A549 (cell line): ENCODE measurements around the gene RNGTT. TPM values are rescaled to one million over a fixed set of nuclear protein-coding genes. Genes with fewer than 3 reads are reported as not detected.

Experiments
- ATAC-seq, 2 experiments: fragments of 200-7000 bp in 1 of 2; fragments of >200 bp in 1 of 2; cut with Nextera tagmentation in 1 of 2; cut with Tn5 transposase in 1 of 2; 3 replicates each; pipeline versions ENCODE4 v1.8.0 to v1.9.1; 2018 to 2020; ENCODE audit warnings: mild to moderate bottlenecking in 1 of 2, moderate library complexity in 1 of 2
- CTCF ChIA-PET: fragments of 300-600 bp; sonication (Branson Sonifier 250); formaldehyde crosslinking; extraction: SDS; loops from one replicate; lab custom pipeline; 2021; ENCODE audit warnings: antibody characterized with exemption, inconsistent platforms; lab: Yijun Ruan, JAX
- POLR2A ChIA-PET: fragments of 350-600 bp; formaldehyde crosslinking; extraction: SDS; loops from one replicate; lab custom pipeline; 2021; ENCODE audit warnings: antibody characterized with exemption, inconsistent platforms; lab: Yijun Ruan, JAX
- DNase-seq, 2 experiments: peaks; one replicate each; pipeline versions ENCODE4 v3.0.0 to v3.0.0-alpha.2; 2011 to 2016; ENCODE audit warnings: low read depth in 1 of 2, low spot score in 1 of 2
- FAIRE-seq: peaks from 2 replicates; lab custom pipeline; 2011; peaks lifted over from hg19 to GRCh38; lab: Jason Lieb, UNC
- H3K27ac ChIP-seq, 2 experiments: fragments of >200 bp; sonication (Bioruptor Twin); formaldehyde crosslinking; 3 replicates each; pipeline ENCODE4 v1.5.1; 2016 to 2017
- H3K4me1 ChIP-seq: fragments of >200 bp; sonication (Bioruptor Twin); formaldehyde crosslinking; 3 replicates; pipeline ENCODE4 v1.6.1; 2016
- H3K4me2 ChIP-seq: fragments of >200 bp; sonication (Bioruptor Twin); formaldehyde crosslinking; 3 replicates; pipeline ENCODE4 v1.6.1; 2016
- H3K4me3 ChIP-seq: fragments of >200 bp; sonication (Bioruptor Twin); formaldehyde crosslinking; 3 replicates; pipeline ENCODE4 v1.5.1; 2016
- H3K9me3 ChIP-seq: fragments of >200 bp; sonication (Bioruptor Twin); formaldehyde crosslinking; 3 replicates; pipeline ENCODE4 v1.6.1; 2016
- BCL3 ChIP-seq: fragments of >200 bp; sonication (Bioruptor Twin); formaldehyde crosslinking; IDR thresholded peaks from 3 replicates; pipeline ENCODE4 v1.6.1; 2016
- CEBPB ChIP-seq, 2 experiments: fragments of >200 bp in 1 of 2; sonication (Bioruptor Twin) in 1 of 2; formaldehyde crosslinking in 1 of 2; IDR thresholded peaks; 2 replicates each; pipeline ENCODE4 v1.6.1; 2012 to 2016
- CHD4 ChIP-seq: fragments of 200-600 bp; sonication (generic); IDR thresholded peaks from 2 replicates; pipeline ENCODE4 v1.6.1; 2016; ENCODE audit warnings: antibody characterized with exemption, mild to moderate bottlenecking, borderline replicate concordance
- CTCF ChIP-seq: fragments of >200 bp; sonication (Bioruptor Twin); formaldehyde crosslinking; IDR thresholded peaks from 3 replicates; pipeline ENCODE4 v1.5.1; 2016
- EHF ChIP-seq: fragments of 250-450 bp; sonication (Bioruptor Pico); IDR thresholded peaks from 2 replicates; pipeline ENCODE4 v1.5.0; 2020; ENCODE audit warnings: mild to moderate bottlenecking
- EHMT2 ChIP-seq: fragments of 200-600 bp; sonication (generic); IDR thresholded peaks from 2 replicates; pipeline ENCODE4 v1.6.1; 2016; ENCODE audit warnings: antibody characterized with exemption, low read depth, mild to moderate bottlenecking, moderate library complexity
- EP300 ChIP-seq, 2 experiments: fragments of >200 bp; sonication (Bioruptor Twin); formaldehyde crosslinking; IDR thresholded peaks; 2 replicates in 1 of 2; 3 replicates in 1 of 2; pipeline ENCODE4 v1.6.1; 2016 to 2017
- ESRRA ChIP-seq: fragments of 150-350 bp; IDR thresholded peaks from 2 replicates; pipeline ENCODE4 v1.6.1; 2014; ENCODE audit warnings: mild to moderate bottlenecking, low read length, borderline replicate concordance
- FOSB ChIP-seq: fragments of 250-450 bp; sonication (Bioruptor Pico); IDR thresholded peaks from 2 replicates; pipeline ENCODE4 v1.5.0; 2020; ENCODE audit warnings: mild to moderate bottlenecking, moderate library complexity
- GATA3 ChIP-seq: IDR thresholded peaks from 2 replicates; pipeline ENCODE4 v1.6.1; 2012; ENCODE audit warnings: borderline replicate concordance
- HDAC2 ChIP-seq: fragments of 200-600 bp; sonication (generic); IDR thresholded peaks from 2 replicates; pipeline ENCODE4 v1.6.1; 2016
- HOXB13 ChIP-seq: fragments of 250-450 bp; sonication (Bioruptor Pico); IDR thresholded peaks from 2 replicates; pipeline ENCODE4 v1.5.0; 2020; ENCODE audit warnings: low read depth, mild to moderate bottlenecking, moderate library complexity
- JUN ChIP-seq, 2 experiments: fragments of >200 bp; sonication (Bioruptor Twin); formaldehyde crosslinking; IDR thresholded peaks; 2 replicates in 1 of 2; 3 replicates in 1 of 2; pipeline ENCODE4 v1.6.1; 2016 to 2017
- JUNB ChIP-seq: fragments of >200 bp; sonication (Bioruptor Twin); formaldehyde crosslinking; IDR thresholded peaks from 2 replicates; pipeline ENCODE4 v1.6.1; 2016
- KDM5A ChIP-seq: fragments of 200-600 bp; sonication (generic); IDR thresholded peaks from 2 replicates; pipeline ENCODE4 v1.6.1; 2016; ENCODE audit warnings: antibody characterized with exemption, mild to moderate bottlenecking
- MAX ChIP-seq: IDR thresholded peaks from 2 replicates; pipeline ENCODE4 v1.6.1; 2012
- MAZ ChIP-seq: fragments of 150-350 bp; IDR thresholded peaks from 2 replicates; pipeline ENCODE4 v1.6.1; 2014; ENCODE audit warnings: antibody characterized with exemption, low read depth, low read length, borderline replicate concordance
- MYC ChIP-seq: IDR thresholded peaks from 2 replicates; pipeline ENCODE4 v1.6.1; 2012; ENCODE audit warnings: mild to moderate bottlenecking, inconsistent platforms, low read length, improper control_type of control experiment, borderline replicate concordance
- NFE2L2 ChIP-seq: fragments of 150-350 bp; conservative IDR thresholded peaks from 2 replicates; pipeline ENCODE4 v1.6.1; 2014; ENCODE audit warnings: low read length
- NR3C1 ChIP-seq: fragments of >200 bp; sonication (Bioruptor Twin); formaldehyde crosslinking; IDR thresholded peaks from 3 replicates; pipeline ENCODE4 v1.6.1; 2017
- PBX3 ChIP-seq: IDR thresholded peaks from 2 replicates; pipeline ENCODE4 v1.6.1; 2012
- PHF8 ChIP-seq: fragments of 200-600 bp; sonication (generic); IDR thresholded peaks from 2 replicates; pipeline ENCODE4 v1.6.1; 2016; ENCODE audit warnings: low read depth, mild to moderate bottlenecking, antibody characterized with exemption, moderate library complexity, borderline replicate concordance
- RFX5 ChIP-seq: fragments of 450-650 bp; IDR thresholded peaks from 2 replicates; pipeline ENCODE4 v1.7.1; 2014; ENCODE audit warnings: antibody characterized with exemption, mild to moderate bottlenecking, moderate library complexity
- RNF2 ChIP-seq: fragments of 200-600 bp; sonication (generic); IDR thresholded peaks from 2 replicates; pipeline ENCODE4 v1.6.1; 2016; ENCODE audit warnings: low read depth, mild to moderate bottlenecking, antibody characterized with exemption, moderate library complexity, borderline replicate concordance
- SMC3 ChIP-seq: fragments of >200 bp; sonication (Bioruptor Twin); formaldehyde crosslinking; IDR thresholded peaks from 3 replicates; pipeline ENCODE4 v1.6.1; 2018; ENCODE audit warnings: inconsistent platforms
- ZFP36 ChIP-seq: fragments of 450-650 bp; IDR thresholded peaks from 2 replicates; pipeline ENCODE4 v1.6.1; 2014; ENCODE audit warnings: borderline replicate concordance; ENCODE audit not compliant: partially characterized antibody
- ZNF302 ChIP-seq: fragments of 250-450 bp; sonication (Bioruptor Pico); IDR thresholded peaks from 2 replicates; pipeline ENCODE4 v1.9.0; 2021; ENCODE audit warnings: inconsistent platforms, mild to moderate bottlenecking, moderate library complexity
- ZSCAN20 ChIP-seq: fragments of 250-450 bp; sonication (Bioruptor Pico); IDR thresholded peaks from 2 replicates; pipeline ENCODE4 v1.8.0; 2022; ENCODE audit warnings: mild to moderate bottlenecking, moderate library complexity
- WGBS: methylation state at CpG from one replicate; pipeline ENCODE4 v1.1.6; 2017; ENCODE audit errors: missing lambda C conversion rate; 5-methylcytosine and 5-hydroxymethylcytosine counted together
- polyA plus RNA-seq, 4 experiments: library from polyadenylated mRNA; depleted of rRNA in 3 of 4; stranded (reverse); fragments of >200 nt; fragmentation: RNase III in 1 of 4; extraction: RNeasy Plus Mini Kit Qiagen cat#74134 plus additional on column Dnase treatment in 1 of 4; gene quantifications; 2 replicates in 3 of 4; 3 replicates in 1 of 4; pipeline ENCODE4 v1.2.3, GENCODE V29; 2011 to 2017
- TF ChIP-seq, protein P1 (sequence below): fragments of 450-650 bp; IDR thresholded peaks from 2 replicates; pipeline ENCODE4 v1.6.1; 2014; ENCODE audit warnings: antibody characterized with exemption
- TF ChIP-seq, protein P2 (sequence below): IDR thresholded peaks from 2 replicates; pipeline ENCODE4 v1.6.1; 2012; ENCODE audit warnings: low read depth, borderline replicate concordance

Gene RNGTT
- polyA plus RNA-seq, 2 of the 4 experiments (the other 2 are of a cell fraction) = 11.6 to 15.0 TPM

DNA sequence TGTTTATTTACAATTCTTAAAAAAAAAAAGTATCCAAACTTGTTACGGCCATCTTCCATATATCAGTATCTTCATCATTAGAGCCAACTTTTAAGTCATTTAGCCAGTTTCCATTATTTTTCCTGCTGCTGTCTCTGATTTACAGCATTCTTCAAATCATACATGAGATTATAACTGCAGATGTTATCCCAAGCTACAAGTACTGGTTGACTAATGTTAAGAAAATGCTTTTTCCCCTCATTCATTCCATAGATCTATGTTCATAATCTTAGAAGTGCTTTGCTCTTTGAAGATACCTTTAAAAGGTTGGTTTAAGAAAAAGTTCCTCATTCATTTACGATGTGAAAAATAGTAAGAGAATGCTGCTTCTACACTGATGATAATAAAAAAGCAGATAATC is 158.7 kb downstream of the RNGTT start (continued):
- TF ChIP-seq PBX3 (no peak), PHF8 (no peak), ZSCAN20 (CRISPR knock-in tag) (no peak), EHMT2 (no peak), ZFP36 (no peak)
- TF ChIP-seq, protein P1, sequence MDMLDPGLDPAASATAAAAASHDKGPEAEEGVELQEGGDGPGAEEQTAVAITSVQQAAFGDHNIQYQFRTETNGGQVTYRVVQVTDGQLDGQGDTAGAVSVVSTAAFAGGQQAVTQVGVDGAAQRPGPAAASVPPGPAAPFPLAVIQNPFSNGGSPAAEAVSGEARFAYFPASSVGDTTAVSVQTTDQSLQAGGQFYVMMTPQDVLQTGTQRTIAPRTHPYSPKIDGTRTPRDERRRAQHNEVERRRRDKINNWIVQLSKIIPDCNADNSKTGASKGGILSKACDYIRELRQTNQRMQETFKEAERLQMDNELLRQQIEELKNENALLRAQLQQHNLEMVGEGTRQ = no peak
- TF ChIP-seq, protein P2, sequence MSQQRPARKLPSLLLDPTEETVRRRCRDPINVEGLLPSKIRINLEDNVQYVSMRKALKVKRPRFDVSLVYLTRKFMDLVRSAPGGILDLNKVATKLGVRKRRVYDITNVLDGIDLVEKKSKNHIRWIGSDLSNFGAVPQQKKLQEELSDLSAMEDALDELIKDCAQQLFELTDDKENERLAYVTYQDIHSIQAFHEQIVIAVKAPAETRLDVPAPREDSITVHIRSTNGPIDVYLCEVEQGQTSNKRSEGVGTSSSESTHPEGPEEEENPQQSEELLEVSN = no peak

- TF ChIP-seq EP300 (IDR thresholded peaks at IDR 0.05) (no peak), NFE2L2 (no peak), CHD4 (no peak), NR3C1 (no peak), ZSCAN20 (CRISPR knock-in tag) (no peak), KDM5A (no peak), MAX (no peak), HDAC2 (no peak), JUN (IDR thresholded peaks at IDR 0.05) (no peak), RNF2 (no peak), RFX5 (no peak), FOSB (CRISPR knock-in tag) (no peak), CEBPB (IDR thresholded peaks at IDR 0.05) (no peak), HOXB13 (CRISPR knock-in tag) (no peak)
- TF ChIP-seq, protein P2 = no peak
- no peak for ATAC-seq
- no peaks in the 10 kb centered on the region for H3K4me1 ChIP-seq
- no peak overlapping the region for H3K4me2 ChIP-seq
- ChIA-PET POLR2A (no interaction called here), CTCF (interaction anchor here (1.4 kb wide), 1 partner anchor 10 kb away, joined by 4 read pairs; no protein-coding TSS in a partner anchor)
- no peak overlapping the region for H3K27ac ChIP-seq
- H3K9me3 ChIP-seq = no peaks in the 10 kb centered on the region
- no peak for DNase-seq
- no peak for FAIRE-seq
- no peak overlapping the region for H3K4me3 ChIP-seq
Measured at GRCh38 chr6:88785478-88785877, 177.9 kb downstream of the RNGTT start.

GRCh38 chr6:88780714-88781389 is 182.6 kb downstream of the RNGTT start:
- ChIA-PET CTCF (interaction anchor here (0.6 to 1.8 kb wide), 10 partner anchors 8 to 1445 kb away, joined by 3 to 11 read pairs (median 4); no protein-coding TSS in a partner anchor), POLR2A (no interaction called here)
- DNase-seq = peak in 1 of 2 experiments; percentile 61
- Histone ChIP-seq H3K27ac (no peak overlapping the region), H3K4me2 (no peak overlapping the region), H3K4me3 (no peak overlapping the region), H3K9me3 (no peaks in the 10 kb centered on the region), H3K4me1 (no peaks in the 10 kb centered on the region)
- FAIRE-seq = no peak
- WGBS = 28% methylated on average over 5 of the region's 5 CpGs
- ATAC-seq = peak; percentile 71 to 79; a peak in 5 of 6 replicates
- peak; percentile 45; the same call in 2 of the 3 replicates for TF ChIP-seq SMC3
- no peak for TF ChIP-seq MAZ
- TF ChIP-seq EHMT2 = no peak
- peak; percentile 63 for TF ChIP-seq CTCF
- TF ChIP-seq EHF (CRISPR knock-in tag) = no peak
- TF ChIP-seq GATA3 = no peak
- no peak for TF ChIP-seq MYC
- TF ChIP-seq ESRRA = no peak
- no peak for TF ChIP-seq ZNF302
- no peak for TF ChIP-seq JUNB
- no peak for TF ChIP-seq BCL3
